ENCODE measurements around the gene CEP192. TPM values are rescaled to one million over a fixed set of nuclear protein-coding genes. Genes with fewer than 3 reads are reported as not detected.
A peak's percentile ranks its signal among the peaks of the same experiment; 100 is the strongest.

Gene CEP192
- total and polyA plus RNA-seq, 2 of the 13 experiments (the other 11 are each of a cell fraction or from before 2014, with no cell fraction given) = 15.3 to 24.7 TPM

DNA sequence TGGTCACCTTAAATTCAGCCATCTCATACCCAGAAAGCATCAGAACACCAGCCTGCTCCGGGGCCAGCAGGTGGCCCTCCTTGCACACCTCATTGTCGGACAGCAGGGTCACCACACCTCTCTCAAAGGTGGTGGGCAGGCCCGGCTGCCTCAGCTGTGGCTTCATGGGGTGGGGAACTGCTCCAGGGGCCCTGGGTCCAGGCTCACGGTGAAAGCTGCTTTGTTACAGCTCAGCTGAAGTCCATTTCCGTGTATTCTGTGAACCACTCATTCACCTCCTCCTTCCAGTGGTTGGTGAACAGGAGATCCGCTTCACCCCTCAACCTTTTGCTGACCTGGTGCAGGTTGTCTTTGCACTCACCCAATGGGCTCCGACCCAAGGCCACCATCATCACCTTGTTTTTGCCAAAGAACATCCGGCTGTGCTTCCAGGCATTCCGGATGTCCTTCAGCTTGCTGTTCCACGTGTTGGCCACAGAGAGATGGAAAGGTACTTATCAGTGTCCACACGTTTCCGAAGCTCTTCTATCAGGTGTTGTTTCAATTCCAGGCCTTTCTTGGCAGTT is 148.8 kb downstream of the CEP192 start (continued):
- no peak for TF ChIP-seq MED13 (CRISPR knock-in tag; IDR thresholded peaks at IDR 0.05)
- TF ChIP-seq ZKSCAN5 (CRISPR knock-in tag; IDR thresholded peaks at IDR 0.05) = no peak
- TF ChIP-seq E2F1 (CRISPR knock-in tag; IDR thresholded peaks at IDR 0.05) = no peak
- no peak for TF ChIP-seq TEAD2 (CRISPR knock-in tag; IDR thresholded peaks at IDR 0.05)
- TF ChIP-seq JARID2 (CRISPR knock-in tag; IDR thresholded peaks at IDR 0.05; ENCODE audit: insufficient replicate concordance) = no peak
- peak; percentile 88 for TF ChIP-seq ZBTB7B (CRISPR knock-in tag; IDR thresholded peaks at IDR 0.05)
- TF ChIP-seq ZNF281 (CRISPR knock-in tag; IDR thresholded peaks at IDR 0.05; ENCODE audit: borderline replicate concordance) = no peak
- no peak for TF ChIP-seq ZNF549 (CRISPR knock-in tag; IDR thresholded peaks at IDR 0.05)
- TF ChIP-seq ZNF841 (CRISPR knock-in tag; IDR thresholded peaks at IDR 0.05; ENCODE audit: borderline replicate concordance) = no peak
- TF ChIP-seq FLYWCH1 (CRISPR knock-in tag; IDR thresholded peaks at IDR 0.05) = no peak; the same call in 1 of the 2 replicates
- peak; percentile 75; the same call in 1 of the 2 replicates for TF ChIP-seq TFE3 (CRISPR knock-in tag; IDR thresholded peaks at IDR 0.05)
- no peak for TF ChIP-seq ZSCAN20 (CRISPR knock-in tag; IDR thresholded peaks at IDR 0.05; ENCODE audit: borderline replicate concordance)
- no peak for TF ChIP-seq HNRNPL (IDR thresholded peaks at IDR 0.05; ENCODE audit: low read depth, low read length)
- no peak for TF ChIP-seq TAF15 (IDR thresholded peaks at IDR 0.05; ENCODE audit: low read depth, low read length, poor library complexity, severe bottlenecking)
- no peak for TF ChIP-seq ZNF33B (CRISPR knock-in tag; IDR thresholded peaks at IDR 0.05)
- TF ChIP-seq, protein P1, sequence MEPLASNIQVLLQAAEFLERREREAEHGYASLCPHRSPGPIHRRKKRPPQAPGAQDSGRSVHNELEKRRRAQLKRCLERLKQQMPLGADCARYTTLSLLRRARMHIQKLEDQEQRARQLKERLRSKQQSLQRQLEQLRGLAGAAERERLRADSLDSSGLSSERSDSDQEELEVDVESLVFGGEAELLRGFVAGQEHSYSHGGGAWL (CRISPR knock-in tag; IDR thresholded peaks at IDR 0.05) = peak; percentile 79
- TF ChIP-seq PAX8 (CRISPR knock-in tag; IDR thresholded peaks at IDR 0.05; ENCODE audit: borderline replicate concordance) = no peak
- TF ChIP-seq AKAP8 (CRISPR knock-in tag; IDR thresholded peaks at IDR 0.05) = peak; percentile 54; the same call in 1 of the 2 replicates
- TF ChIP-seq MTA3 (CRISPR knock-in tag; IDR thresholded peaks at IDR 0.05) = no peak
- peak; percentile 48; the same call in 1 of the 2 replicates for TF ChIP-seq ZSCAN21 (CRISPR knock-in tag; IDR thresholded peaks at IDR 0.05; ENCODE audit: borderline replicate concordance)
- no peak for TF ChIP-seq ZNF30 (CRISPR knock-in tag; IDR thresholded peaks at IDR 0.05)
- TF ChIP-seq ZFP41 (CRISPR knock-in tag; IDR thresholded peaks at IDR 0.05; ENCODE audit: borderline replicate concordance) = no peak
- TF ChIP-seq MIER3 (CRISPR knock-in tag; IDR thresholded peaks at IDR 0.05; ENCODE audit: borderline replicate concordance) = no peak

Data from HepG2 (cell line).